HG02642 (cell line): ENCODE measurements around the gene DPF3.
A peak's percentile ranks its signal among the peaks of the same experiment; 100 is the strongest.

Source experiments
- ATAC-seq: cut with Tn5 transposase; IDR thresholded peaks from one replicate; pipeline ENCODE4 v1.9.1; 2021; ENCODE audit warnings: mild to moderate bottlenecking; ENCODE audit not compliant: unreplicated experiment, poor library complexity

The DPF3 gene

DNA sequence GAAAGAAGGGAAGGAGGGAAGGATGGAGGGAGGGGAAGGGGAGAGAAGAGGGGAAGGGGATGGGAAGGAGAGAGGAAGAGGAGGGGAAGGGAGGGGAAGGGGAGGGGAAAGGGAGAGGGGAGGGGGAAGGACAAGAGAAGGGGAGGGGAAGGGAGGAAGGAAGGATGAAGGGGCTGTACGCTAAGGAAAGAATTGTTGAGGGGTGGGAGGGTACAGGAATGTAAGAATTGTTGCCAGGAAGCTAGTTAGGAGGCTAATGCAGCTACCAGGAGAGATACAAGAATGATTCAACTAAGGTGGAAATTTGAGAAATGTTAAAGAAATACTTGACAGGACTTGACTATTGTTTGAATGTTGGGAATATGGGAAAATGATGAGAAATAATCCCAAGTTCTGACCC, 261.2 kb downstream of the DPF3 start:
- ATAC-seq, result no peak

DNA sequence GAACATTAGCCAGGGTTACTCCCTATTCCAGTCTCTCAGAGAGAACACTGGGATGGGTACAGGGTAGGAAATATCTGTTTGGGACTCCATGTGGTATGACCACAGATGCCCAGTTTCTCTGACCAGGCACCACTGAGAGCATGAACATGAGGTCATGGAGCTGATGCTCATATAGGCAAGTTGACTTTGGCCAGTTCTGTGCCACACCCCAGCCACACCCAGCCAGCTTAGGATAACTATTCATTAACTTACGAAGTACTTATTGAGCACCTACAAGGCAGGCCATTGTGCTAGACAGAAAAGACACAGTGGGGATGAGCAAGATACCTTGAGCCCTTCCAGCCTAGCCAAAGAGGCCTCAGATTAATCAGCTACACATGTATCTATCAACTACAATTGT, 262.5 kb downstream of the DPF3 start:
- no peak for ATAC-seq

DNA sequence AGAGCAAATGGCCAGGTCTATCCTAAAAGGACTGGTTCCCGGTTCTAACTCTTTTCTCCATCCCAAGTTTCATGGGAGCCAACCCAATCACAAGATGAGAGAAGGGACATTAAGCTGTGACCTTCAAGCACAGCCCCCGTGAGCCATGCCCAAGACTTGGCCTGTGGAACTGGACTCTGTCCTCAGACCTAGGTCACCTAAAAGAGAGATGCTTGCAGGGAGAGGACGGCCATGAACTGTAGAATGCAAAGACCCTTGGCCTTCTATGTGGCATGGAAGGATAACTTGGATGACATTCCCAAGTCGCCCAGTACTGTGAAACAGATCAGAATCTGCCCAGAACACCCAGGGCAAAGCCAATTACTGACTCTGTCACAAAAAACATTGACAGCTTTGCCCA, 263.5 kb downstream of the DPF3 start:
- no peak for ATAC-seq

DNA sequence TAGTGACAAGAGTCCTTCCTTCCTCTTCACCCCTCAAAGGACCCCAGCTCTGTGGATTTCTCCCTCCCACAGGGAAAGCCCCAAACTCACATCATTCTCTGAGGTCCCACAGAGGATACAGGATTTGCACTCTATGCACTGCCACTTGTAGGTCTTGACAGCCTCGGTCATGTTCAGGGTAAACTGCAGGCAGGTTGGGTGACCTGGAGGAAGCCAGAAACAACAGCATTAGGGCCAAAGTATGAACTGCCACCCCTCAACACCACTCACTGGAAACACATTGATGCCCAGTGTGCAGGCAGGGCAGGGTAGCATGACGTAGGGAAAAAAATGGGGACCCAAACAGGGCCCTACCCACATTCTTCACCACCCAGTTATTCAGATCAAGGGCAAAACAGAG, 264.4 kb downstream of the DPF3 start:
- no peak for ATAC-seq

DNA sequence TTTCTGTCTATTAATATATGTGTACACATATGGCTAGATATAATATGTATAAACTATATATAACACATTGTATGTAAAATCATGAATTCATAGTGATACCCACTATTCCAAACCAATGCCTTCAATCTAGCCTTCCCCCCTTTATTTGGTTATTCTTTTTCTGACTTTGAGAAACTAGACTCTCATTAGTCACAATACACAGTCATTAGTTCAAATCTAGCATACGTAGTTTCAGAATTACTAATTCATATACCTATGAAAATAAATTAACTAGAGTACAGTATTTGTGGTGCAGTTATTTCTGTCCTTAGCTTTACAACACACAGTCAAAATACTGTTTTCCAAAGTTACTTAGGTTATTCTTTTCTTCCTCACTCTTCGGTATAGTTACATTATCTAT, 268.2 kb downstream of the DPF3 start:
- peak; percentile 44 for ATAC-seq

DNA sequence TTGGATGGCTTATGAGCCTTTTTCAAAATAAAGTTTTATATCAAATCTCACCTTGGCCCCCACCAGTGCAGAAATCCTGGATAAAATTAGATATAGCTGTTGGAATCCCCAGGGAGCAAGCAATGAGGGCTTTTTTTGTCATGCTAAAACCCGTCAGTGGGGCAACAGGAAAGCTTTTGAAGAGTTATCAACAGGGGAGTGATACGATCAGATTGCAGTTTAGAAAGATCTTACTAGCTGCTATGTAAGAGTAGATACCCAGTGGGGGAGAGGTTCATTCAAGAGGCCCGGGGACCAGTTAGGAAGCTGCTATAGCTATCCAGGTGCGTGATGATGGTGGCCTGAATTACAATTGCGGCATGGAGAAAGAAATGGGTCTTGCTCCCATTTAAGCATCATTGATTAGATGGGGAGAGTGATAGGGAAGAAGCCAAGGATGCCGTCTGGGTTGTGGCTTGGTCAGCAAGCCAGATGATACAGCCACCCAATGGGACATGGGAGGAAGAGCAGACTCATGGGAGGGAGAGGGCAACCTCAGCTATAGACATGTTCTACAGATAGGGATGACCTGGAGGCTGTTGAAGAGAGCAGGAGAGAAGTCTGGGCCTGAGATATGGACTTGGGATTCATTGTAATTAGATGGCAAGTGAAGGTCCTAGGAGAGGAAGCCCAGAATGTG, 272.4 kb downstream of the DPF3 start:
- no peak for ATAC-seq

DNA sequence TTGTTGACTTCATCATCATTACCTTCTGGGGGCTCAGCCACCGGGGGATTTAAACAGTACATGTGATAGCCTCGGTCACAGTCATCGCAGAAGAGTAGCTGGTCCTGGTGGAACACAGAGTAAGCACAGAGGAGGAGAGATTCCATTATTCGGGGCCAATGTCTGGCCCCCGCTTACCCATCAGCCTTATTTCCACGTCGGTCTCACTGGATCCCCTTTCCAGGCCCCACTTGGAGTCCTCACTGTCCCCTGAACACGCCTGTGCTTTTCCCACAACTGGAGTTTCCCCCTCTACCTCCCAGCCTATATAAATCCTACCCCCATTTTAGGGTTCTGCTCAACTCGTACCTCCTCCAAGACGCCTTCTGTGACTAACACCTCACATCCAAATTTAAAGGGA, 274.0 kb downstream of the DPF3 start:
- no peak for ATAC-seq

DNA sequence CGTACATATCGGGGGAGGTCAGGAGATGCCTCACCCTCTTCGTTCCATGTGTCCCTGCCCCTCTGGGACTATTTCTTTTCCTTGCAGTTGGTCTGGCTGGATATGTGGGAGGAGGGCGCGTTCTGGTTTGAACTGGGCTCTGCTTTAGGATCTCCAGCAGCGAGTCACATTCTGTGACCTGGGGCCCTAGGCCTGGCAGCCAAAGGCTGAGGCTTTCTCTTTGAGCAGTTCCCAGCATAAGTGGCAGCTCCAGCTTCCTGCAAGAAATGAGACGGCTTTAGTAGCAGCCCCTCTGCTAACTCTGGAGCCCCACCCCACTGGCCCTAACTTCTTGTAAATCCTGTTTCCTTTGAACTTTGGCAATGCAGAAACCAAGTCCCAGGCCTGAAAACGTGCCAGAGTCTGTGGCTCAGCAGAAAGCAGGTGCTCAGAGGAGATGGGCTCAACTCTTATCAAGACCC, 274.8 kb downstream of the DPF3 start:
- no peak for ATAC-seq

DNA sequence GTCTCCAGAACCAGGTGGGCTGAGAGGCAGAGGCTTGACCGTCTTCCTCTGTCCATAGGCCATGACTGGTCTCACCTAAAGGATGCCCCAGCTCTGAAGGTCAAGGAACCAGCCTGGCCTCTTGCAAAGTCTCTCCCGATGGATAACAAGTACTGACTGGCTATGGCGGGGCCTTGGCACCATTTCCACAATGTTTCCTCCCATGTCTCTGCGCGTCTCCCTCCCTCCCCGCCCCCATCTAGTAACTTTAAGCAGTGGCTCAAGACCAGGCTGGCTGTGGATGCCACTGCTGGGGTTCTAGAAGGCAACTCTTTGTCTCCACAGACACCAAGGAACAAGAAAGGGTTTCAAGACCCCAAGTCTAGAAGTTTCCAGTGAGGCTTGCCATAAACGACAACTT, 275.5 kb downstream of the DPF3 start:
- no peak for ATAC-seq

DNA sequence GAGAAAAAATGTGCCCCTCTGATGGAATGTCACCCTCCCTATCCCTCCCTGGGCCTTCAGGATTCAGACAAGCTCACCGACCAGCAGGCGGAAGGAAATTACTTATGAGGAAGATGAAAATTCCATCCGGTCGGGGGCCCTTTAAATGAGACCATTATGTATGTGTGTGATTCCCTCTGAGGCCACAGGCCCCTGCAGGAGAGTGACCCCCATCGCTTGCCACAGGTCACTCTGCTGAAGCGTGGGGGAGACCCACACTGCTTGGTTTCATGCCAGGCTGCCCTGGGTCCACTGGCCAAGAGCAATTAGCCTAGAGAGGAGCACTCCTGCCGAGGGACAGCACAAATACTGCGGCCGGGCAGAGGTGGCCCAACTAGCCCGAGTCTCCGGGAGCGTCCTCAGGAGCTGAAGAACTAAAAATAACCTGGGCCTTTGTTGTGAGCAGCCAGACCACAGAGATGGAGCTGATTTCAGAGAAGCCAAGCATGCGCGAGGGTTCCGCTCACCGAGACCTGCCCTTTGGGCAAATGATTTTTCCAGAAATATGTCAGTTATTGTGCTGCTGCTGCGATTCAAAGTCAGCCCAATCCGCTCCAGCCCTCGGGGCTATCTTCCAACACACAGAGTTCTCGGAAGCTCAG, 276.4 kb downstream of the DPF3 start:
- no peak for ATAC-seq

DNA sequence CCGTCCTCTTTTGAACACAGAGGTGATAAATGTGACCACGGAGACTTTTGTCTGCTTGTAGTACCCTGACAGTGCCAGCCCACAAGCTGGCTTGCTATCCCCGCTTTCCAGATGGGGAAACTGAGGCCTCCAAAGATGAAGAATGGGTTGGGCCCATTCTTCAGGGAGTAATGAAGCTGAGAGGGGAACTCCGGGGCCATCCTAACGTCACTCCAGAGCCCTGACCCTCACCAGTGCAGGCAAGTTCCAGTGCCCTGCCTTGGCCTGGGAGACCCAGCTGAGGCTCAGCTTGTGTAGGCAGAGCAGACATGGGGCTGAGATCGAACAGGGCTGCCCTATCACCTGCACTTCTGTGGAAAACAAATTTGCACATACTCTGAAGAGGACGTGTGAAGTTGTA, 277.1 kb downstream of the DPF3 start:
- ATAC-seq, result no peak

DNA sequence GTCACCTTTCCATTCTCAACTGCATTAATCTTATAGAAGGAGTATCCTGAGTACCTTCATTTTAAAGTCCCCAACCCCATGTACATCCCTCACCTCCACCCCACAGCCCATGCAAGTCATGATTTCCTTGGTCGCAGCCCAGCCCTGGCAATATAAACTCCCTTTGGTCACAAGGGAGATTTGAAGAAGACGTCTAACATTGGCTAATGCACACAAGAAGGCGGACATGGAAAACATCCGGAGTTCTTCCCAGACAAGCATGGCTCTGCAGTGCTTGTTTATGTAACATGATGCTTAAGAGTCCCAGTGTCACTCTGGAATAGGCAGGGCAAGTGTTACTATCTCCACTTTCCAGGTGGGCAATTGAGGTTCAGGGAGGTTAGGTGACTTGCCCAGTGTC, 277.6 kb downstream of the DPF3 start:
- no peak for ATAC-seq

DNA sequence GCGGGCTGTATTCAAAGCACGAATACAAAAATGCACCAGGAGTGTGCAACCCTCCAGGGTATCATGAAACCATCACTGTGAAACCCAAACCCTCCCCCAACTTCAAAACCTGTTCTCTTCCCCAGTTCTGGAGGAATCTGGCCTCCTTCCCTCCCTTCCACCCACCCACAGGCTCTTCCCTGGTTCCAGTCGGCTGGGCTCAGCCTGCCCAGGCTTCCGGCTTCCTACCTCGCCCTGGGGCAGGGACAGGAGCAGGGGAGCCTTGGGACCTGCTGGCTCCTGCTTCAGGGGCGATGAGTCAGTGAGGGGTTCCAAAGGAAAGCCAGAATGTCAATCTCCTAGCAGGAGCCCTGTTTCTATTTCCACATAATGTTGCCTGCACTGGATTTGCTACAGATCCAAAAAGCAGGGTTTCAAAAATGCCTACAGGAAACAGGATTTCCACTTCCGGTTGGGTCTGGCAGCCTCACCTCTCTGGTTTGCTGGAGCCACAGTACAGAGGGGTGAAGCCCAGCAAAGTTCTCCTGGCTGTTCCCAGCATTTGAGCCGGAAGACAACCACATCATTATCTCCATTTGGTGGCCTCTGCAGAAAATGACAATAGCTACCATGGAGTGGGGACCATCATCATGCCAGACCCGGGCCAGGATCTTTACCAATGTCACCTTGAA, 278.3 kb downstream of the DPF3 start:
- ATAC-seq, result no peak

DNA sequence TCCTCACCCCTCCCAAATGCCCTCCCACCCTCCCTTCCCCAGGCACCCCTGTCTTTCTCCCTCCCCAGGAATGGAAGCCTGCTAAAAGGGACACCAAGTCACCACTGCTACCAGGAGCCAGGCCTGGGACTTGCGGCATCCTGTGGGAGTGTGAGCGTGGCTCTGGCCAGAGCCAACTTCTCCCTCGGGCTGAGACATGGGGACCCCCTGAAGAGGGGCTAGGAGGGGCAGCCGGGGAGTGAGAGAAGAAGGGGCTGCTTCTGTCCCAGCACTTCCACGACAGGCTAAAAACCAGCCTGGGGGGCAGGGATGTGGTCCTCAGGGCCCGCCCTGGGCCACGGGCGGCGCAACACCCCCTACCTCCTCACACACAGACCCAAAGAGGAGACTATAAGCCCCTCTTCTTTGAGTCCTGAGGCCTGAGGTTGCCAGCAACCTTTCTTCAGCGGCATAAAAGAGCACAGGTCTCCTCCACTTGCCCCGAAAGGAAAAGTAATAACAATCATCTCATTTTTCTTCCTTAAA, 278.9 kb downstream of the DPF3 start:
- no peak for ATAC-seq

DNA sequence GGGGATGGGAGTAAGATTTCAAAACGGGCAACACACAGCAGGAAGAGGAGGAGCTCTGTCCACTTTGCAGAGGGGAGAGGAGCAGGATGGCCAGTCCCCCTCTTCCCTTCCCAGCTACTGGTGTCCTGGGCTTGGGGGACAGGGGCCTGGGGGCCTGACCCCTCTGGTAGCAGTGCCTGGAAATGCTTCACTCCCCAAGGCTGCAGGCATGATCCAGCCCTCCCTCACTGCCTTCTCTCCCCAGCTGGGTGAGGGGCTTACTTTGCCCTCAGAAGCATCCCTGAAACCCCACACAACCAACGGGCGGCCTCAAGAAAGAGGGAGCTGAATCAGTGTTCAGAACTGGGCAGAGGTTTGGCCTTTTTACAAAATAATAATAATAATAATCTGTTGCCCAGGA, 279.5 kb downstream of the DPF3 start:
- no peak for ATAC-seq

DNA sequence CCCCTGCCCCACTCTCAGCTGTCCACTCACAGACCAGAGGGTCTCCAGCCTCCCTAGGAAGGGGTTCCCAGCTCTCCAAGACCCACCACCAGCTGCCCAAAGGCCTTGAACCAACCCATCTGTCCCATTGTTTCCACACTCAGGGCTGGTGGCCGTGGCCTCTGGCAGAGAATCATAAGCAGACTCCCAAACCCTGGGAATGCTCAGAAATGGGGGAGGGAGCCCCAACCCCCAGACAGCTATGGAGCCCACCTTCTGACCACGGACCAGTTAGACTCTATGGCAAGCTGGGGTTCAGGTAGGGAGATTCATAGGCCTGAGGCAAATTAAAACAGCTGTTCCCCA, 280.0 kb downstream of the DPF3 start:
- no peak for ATAC-seq

DNA sequence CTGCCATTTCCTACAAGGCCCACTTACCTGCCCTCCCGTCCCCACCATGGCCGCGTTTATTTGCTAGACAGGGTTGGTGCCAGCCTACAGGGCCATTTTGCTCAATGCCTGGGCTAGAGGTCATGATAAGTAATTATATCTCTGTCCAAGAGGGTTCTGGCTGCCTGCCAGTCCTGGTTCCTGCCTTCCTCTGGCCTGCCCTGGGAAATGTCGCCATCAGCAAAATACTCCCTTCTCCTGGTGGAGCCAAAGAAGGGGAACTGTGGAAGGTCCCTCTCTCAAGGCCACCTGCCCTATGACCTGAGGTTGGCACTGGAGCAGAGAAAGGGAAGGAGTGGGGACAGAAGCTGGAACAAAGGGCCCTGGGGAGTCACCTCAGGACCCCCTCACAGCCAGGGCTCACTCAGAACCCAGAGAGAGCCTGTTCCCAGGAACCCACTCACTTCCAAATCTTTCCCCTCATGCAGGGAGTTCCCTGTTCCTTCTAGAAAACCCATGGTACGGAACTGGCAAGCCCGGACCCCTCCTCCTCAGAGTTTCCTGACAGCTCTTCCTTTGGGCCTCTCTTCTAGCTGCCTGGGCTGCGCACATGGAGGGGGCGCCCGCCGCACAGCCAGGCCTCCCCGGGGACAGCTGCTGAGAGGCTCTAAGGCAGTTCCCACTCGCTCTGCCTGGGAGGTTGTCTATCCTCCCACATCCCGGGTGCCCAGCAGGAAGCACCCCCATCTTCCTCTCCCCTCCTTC, 280.5 kb downstream of the DPF3 start:
- no peak for ATAC-seq

DNA sequence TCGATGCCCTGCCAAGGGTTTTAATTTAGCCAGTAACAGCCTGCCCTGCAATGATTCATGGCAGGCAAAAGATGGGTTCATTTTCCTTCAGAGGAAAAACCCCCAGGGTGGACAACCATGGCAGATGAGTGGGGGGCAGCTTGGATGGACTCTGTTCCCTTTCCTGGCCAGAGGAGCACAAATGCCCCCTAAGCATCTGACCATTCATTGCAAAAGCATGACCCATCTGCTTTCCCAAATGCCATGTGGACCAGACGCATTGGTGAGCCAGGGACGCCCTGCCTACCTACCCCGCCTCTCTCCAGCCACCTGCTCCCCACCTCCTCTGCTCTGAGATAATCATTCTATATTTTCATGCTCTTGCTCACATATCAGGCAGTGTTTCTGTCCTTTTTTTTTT, 281.9 kb downstream of the DPF3 start:
- ATAC-seq, result no peak

DNA sequence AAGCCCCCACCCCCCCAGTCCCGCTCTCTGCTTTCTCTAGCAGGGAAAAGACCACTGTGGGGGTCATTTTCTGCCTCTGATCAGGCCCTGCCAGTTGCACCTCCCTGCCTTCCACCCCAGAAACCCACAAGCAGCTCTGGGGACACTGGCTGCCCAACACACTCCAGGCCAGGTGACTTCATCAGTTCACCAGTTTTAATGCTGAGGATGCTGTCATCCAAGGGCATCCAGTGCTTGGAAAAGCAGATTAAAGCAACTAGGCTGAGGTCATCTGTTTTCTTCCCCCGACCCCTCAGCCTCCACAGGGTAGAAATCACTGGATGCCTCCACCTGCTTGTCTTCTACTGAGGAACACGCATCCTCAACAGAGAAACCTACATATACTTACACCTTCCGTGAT, 282.4 kb downstream of the DPF3 start:
- no peak for ATAC-seq

DNA sequence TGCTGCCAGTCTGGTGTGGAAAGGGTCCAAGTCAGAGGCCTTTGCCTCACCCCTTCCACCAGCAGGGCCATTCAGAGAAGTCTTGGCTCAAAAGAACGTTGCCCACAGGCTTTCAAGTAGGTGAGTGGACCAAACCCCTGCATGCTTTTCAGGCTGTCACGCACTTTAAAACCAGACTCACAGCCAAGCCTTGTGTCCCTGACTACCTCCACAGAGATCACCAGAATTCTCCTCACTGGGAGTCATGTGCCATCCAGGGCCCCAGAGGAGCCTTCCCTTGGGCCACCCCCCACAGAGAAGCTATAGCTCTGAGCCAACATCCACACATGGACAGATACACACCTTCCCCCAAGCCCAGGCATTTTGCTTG, 283.1 kb downstream of the DPF3 start:
- ATAC-seq, result no peak
